ENCODE data around the gene SLC13A1.

- TF ChIP-seq CTCF (IDR thresholded peaks at IDR 0.05) (no peak), POLR2A (IDR thresholded peaks at IDR 0.05) (no peak), EP300 (IDR thresholded peaks at IDR 0.05) (no peak), POLR2AphosphoS5 (IDR thresholded peaks at IDR 0.05) (no peak)
These were observed 31.5 kb upstream of the SLC13A1 start for GRCh38 chr7:123231021-123232000.
